Measurements from ENCODE around the gene WDR5B.
"Not testable (repeated sequence)": the region's sequence is repeated elsewhere in the genome, so short reads cannot be mapped to it uniquely, and the experiment has no call there.

WDR5B gene

DNA sequence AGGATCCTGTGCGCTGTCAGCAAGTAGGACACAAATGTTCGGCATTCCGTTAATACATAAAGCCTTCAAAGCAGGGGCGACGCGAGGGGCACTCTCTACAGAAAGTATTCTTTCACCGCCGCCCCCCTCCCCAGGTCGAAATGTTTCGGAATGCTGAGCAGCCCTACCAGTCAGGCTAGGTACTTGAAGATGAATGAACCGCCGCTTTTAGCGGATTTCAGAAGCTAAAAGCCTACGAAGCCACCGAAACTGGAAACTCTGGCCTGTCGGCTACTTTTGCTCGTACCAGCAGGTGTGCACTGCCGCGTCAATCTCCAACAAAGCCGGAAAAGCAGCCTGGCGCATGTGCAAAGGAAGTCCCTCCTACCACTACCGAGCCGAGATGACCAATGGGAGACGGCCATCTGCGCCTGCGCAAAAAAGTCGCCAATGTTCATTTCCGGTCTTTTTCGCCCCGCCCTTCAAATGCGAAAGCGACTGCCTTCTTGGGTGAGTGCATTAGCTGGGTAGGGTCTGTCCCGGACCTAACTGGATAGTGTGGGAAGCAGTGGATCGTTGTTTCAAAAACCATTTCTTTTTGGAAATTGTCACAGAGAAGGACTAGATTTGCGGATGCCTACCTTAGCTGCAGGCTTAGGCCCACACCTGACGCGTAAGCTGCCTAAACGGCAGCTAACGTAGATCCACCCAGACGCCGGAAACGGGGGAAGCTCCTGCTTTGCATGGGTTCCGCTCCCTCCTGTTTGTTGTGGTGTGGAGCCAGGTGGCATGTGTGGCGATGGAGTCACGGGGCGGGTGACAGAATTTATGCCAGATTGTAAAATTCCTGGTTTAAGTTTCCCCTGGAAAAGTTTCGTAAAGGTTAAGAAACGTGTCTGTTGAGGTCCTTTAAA lies at the start of gene WDR5B:
WDR5B (minus strand) TSS at position 301 of the 893 bp plus-strand sequence. CDS start 534 bp downstream, outside the sequence.
- DNase-seq: no peak

DNA sequence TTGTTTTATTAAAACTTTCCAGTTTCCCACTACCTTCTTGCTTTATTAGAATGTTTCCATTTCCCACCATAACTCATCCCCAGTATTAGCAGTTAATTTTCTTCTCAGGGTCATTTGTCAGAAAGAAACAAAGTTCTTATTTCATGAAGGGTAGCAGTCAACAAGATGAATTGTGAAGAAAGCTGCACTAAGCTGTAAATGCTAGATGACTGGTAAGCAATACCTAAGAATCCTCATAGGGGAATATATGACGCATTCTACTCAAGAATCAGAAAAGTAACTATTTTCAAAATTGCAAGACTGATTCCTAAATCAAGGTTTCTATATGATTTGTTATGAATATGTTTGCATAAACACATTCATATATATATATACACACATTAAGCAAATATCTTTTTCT lies 48.8 kb upstream of the WDR5B start:
- no peak for DNase-seq

DNA sequence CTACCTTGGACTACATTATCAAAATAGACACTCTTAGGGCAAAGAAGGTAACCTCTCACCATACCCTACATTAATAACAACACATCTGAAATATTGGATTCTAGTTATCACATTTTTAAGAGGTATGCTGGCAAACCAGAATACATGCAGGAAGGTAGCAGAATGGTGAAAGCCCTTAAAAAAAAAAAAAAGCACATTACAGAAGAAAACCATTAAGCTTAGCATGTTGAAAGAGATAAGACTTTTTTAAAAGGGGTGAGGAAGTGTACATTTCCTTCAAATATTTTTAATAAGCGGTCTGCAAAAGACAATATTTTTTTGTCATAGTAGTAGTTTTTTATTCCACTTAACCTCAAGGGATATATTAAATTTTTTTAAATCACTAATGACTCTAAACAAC lies 46.5 kb upstream of the WDR5B start:
- no peak for DNase-seq

DNA sequence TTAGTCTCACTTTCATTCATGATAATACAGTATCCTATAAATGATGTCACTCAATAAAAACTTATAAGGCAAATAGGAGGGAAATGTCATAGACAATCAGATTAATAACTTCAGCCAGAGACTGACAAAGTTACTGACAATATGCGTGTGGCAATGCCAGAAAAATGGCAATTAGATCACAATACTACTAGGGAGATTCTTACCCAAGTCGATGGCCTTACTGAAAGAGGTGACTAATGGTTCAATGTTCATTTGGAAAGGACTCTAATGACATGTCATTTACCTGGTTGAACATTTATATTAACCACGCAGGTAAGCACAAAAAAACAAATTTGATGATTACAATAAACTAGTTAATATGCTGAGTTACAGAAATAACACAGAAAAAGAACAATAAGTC lies 45.9 kb upstream of the WDR5B start:
- no peak for DNase-seq

DNA sequence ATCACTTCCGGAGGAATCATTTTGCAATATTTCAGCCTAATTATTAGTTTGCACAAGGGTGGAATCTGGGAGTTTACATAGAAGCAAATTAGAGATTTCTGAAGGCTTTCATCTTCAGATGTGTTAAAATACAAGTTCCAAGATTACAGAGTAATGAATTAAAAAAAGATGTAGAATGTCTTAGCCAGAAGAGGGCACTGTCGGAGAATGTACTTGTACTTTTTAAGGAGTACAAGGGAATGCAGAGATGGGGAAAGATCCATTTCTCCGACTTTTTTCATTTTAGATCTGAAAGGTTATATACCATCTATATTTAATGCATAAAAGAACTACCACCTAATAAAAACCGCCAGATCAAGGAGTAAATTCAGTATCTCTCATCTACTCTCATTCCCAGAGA lies 43.1 kb upstream of the WDR5B start:
- no peak for DNase-seq

DNA sequence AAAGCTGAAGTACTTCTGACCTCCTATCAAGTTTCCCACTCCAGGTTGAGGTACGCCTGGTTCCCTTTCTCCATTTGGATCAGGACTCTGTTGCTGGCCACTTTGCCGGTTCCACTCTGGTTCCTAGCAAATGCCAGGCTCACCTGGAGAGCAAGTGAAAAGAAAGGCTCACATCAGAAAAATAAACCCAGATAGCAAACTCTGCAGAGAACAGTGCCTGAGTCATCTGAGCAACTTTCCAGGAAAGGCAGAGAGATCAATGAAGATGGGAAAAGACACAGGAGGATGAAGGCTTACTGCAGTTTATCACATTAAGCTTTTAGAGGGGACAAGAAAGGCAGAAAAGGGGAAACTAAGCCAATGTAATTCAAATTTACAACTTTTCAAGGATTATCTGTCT lies 41.8 kb upstream of the WDR5B start:
- no peak for DNase-seq

DNA sequence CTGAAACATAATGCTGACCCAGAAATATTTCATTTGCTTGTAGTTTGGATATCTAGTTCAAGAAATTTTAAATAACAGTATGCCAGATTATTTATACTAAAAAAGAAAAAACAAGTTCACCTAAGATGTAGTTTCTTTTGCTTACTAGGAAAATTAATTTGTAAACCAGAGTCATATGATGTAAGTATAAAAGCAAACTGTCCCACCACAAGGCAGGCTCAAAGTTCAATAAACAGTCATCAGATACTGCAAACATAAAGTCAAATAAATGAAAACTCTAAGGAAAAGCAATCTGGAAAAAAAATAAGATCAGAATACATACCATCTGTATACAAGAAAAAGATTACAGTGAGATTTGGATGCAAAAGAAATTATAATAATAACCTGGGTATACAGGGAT lies 40.2 kb upstream of the WDR5B start:
- DNase-seq: no peak

DNA sequence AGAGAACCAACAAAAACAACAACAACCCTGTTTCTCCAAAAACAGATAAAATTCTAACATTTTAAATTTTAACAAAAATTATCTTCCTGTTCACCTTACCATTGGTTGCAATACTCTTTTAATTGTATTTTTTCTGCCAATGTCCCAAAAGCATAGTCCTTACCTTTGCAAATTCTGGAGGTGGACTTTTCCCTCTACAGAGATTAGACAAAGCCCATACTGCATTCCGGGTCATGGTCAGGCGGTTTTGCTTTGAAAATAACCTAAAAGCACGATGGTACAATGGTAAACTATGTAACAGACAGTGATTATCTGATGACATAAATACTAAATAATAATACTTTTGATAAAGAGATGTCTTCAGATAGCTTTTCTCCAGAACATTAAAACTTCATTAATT lies 35.5 kb upstream of the WDR5B start:
- DNase-seq: no peak

DNA sequence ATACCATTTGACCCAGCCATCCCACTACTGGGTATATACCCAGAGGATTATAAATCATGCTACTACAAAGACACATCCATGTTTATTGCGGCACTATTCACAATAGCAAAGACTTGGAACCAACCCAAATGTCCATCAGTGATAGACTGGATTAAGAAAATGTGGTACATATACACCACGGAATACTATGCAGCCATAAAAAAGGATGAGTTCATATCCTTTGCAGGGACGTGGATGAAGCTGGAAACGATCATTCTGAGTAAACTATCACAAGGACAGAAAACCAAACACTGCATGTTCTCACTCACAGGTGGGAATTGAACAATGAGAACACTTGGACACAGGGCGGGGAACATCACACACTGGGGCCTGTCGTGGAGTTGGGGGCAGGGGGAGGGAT lies 32.4 kb upstream of the WDR5B start:
- DNase-seq: not testable (repeated sequence)

DNA sequence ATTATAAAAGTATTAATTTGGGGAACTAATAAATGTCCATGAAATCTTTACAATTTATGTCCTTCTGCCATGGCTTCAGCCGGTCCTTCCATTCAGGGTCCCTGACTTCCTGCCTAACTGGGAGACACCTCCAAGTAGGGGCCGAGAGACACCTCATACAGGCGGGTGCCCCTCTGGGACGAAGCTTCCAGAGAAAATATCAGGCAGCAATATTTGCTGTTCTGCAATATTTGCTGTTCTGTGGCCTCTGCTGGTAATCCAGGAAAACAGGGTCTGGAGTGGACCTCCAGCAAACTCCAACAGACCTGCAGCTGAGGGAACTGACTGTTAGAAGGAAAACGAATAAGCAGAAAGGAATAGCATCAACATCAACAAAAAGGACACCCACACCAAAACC lies 28.6 kb upstream of the WDR5B start:
- not testable (repeated sequence) for DNase-seq

DNA sequence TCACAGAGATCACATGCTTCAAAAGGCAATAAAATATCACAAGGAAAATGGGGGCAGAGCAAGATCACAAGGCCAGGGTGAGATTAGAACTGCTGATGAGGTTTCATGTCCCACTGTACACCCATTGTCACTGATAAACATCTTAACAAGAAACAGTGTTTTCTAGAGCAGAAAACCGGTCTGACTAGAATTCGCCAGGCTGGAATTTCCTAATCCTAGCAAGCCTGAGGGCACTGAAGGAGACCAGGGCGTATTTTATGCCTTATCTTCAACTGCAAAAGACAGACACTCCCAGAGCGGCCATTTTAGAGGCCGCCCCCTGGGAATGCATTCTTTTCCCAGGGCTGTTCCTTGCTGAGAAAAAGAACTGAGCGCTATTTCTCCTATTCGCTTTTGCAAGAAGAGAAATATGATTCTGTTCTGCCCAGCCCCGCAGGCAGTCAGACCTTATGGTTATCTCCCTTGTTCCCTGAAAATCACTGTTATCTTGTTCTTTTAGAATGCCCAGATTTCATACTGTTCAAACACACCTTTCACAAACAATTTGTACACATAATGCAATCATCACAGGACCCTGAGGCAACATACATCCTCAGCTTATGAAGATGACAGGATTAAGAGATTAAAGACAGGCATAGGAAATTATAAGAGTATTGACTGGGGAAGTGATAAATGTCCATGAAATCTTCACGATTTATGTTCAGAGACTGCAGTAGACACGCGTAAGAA lies 28.1 kb upstream of the WDR5B start:
- DNase-seq: not testable (repeated sequence)

DNA sequence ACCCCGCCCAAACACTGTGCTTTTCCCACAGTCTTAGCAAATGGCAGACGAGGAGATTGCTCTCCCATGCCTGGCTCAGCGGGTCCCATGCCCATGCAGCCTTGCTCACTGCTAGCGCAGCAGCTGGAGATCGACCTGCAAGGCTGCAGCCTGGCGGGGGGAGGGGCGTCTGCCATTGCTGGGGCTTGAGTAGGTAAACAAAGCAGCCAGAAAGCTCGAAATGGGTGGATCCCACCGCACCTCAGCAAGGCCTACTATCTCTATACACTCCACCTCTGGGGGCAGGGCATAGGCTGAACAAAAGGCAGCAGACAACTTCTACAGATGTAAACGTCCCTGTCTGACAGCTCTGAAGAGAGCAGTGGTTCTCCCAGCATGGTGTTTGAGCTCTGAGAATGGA lies 27.2 kb upstream of the WDR5B start:
- no peak for DNase-seq

DNA sequence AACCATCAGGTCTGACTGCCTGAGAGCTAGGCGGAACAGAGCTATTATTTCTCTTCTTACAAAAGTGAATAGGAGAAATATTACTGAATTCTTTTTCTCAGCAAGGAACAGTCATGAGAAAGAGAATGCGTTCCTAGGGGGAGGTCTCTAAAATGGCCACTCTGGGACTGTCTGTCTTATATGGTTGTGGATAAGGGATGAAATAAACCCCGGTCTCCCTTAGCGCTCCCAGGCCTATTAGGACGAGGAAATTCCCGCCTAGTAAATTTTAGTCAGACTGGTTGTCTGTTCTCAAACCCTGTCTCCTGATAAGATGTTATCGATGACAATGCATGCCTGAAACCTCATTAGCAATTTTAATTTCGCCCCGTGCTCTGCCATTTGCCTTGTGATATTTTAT lies 20.1 kb upstream of the WDR5B start:
- DNase-seq: no peak

DNA sequence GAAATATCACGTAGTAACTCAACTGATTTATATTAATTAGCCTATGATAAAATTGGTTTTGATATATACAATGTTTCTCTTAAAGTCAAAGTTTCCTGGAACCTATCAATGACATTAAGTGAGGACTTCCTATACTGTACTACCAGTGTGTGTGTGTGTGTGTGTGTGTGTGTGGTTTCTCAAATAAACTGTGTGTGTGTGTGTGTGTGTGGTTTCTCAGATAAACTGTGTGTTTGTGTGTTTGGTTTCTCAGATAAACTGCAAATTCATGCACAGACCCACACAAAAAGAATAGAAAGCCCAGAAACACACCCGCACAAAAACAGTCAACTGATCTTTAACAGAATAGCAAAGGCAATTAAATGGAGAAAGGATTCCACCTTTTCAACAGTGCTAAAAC lies 14.5 kb upstream of the WDR5B start:
- no peak for DNase-seq

DNA sequence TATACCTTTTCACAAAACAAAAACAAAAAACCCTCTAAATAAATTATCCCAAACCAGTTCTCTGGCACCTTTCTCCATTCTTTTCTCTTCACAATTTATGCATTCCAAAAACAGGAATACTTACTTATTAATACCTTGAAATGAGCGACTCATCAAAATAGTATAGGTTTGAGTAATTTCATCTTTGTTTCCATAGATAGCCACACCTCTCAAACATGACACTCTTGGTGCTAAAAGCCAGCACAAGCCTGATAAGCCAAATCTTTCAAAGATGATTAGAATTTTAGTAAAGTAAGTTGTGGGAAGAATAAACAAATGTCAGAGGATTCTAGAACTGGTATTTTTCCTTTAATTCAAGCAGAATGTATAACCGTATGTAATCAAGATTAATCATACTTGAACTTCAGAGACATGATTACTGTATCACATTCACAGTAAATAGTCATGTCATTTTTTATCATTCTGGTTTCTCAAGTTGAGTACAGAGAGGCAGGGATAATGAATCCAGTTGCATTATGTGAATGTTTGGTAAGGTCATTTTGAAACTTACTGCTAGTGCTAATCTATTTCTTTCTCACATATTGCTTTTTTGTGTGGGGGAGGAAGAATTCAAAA lies 12.1 kb upstream of the WDR5B start:
- DNase-seq: no peak

DNA sequence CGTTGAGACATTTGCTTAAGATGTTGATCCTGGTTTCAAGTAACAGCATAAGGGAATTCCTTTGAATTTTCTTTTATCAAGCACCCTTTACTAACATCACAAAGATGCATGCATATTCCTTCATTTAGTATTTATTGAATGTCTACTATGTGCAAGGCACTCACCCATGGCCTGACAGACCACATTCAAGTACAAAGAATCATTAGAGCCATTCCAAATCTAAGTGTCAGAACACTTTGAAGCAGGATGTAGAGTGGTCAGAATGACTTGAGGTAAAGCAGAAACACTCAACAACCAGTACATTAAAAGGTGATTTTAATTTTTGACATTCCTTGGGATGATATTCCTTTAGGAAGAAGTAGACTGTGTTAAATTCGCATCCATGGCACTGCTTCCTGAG lies 6.0 kb upstream of the WDR5B start:
- no peak for DNase-seq

DNA sequence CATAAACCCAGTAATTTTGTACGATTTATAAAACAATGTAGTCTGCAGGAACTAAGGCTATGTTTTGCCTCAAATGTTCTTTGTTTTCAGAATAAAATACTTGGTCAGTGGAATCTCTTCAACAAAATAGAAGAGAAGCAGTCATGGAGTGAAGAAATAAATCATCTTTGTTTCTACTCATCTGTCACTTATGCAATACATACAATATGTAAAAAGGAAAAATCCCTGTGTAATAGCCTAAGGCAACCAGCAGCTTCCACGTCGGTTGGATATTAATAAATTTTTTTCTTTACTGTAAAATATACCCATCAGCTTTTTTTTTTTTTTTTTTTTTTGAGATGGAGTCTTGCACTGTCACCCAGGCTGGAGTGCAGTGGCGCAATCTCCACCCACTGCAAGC lies 5.2 kb upstream of the WDR5B start:
- no peak for DNase-seq

DNA sequence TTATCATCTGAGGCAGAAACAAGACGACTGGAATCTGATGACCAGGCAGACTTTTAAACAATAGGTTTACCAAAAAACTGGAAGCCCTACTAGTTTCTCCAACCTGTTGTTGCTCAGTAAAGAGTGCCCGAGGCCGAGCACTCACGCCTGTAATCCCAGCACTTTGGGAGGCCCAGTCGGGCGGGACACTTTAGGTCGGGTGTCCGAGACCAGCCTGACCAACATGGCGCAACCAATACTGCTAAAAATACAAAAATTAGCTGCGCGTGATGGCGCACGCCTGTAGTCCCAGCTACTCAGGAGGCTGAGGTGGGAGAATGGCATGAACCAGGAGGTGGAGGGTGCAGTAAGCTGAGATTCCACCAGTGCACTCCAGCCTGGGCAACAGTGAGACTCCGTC lies 1.1 kb upstream of the WDR5B start:
- DNase-seq: no peak

DNA sequence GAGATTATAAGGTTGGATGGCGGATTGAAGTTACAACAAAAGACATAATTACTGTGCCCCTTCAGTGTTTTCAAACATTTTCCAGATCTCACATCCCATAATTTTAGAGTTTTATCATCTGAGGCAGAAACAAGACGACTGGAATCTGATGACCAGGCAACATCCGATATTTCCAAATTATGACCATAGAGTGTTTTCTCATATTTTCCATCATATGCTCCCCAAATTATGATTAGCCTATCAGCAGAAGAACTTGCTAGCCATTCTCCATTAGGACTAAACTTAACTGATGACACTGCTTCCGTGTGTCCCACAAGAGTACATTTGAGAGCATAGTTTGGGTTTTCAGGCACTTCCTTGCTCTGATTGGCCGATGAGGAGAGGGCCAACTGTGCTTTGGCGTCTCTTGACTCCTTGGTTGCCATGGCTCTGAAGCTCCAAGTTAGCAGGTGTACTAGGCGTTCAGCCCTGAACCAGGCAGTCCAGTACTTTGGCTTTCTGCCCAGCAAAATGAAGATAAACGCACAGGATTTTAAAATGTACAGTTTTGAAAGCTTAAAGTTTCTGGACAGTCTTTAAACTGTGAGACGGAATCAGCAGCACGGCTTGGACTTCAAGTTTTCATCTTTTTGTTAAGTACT lies 638 bp downstream of the WDR5B start:
- DNase-seq: no peak

DNA sequence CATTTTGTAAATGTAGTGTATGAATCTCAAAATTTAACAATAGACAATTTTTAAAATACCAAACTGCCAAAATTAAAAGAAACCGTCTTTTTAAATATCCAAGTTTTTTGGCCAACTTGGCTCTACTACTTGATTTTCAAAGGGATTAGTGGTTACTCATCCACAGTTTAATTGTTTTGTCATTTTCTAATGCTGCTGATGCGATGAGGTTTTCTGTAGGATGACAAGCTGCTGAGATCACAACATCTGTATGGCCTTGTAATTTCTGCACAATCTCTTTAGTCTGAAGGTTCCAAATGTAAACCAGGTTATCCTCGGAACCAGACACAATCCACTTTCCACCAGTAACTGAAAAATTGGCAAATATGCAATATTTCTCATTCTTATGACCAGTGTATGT lies 1.5 kb downstream of the WDR5B start:
- DNase-seq: no peak

DNA sequence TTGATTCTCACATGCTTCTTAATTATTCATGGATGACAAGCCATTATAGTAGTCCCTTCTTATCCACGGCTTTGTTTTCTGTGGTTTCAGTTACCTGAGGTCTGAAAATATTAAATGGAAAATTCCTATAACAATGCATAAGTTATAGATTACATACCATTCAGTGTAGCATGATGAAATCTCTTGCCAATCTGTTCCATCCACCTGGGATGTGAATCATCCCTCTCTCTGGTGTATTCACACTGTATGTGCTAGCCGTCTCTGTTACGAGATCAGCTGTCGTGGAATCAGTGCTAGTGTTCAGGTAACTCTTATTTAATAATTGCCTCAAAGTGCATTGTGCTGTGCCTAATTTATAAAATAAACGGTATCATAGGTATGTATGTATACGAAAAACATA lies 5.2 kb downstream of the WDR5B start:
- DNase-seq: no peak

DNA sequence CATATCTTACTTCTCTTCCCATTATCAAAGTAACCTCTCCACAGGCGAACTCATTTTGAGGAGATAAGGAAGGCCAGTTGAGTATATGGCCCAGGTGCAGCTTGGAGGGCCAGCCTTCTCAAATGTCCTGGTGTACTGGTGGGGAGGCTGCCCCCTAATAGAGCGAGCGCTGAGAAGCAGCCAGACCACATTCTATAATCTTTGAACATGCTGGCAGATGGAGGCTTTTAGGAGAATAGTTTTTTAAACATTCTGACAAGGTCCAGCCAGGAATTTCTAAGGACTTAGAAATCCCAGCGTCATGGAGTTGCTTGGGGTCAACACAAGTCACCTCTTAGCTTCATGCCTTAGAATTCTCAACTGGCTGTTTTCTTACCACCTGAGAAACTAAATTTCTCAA lies 5.8 kb downstream of the WDR5B start:
- DNase-seq: no peak

DNA sequence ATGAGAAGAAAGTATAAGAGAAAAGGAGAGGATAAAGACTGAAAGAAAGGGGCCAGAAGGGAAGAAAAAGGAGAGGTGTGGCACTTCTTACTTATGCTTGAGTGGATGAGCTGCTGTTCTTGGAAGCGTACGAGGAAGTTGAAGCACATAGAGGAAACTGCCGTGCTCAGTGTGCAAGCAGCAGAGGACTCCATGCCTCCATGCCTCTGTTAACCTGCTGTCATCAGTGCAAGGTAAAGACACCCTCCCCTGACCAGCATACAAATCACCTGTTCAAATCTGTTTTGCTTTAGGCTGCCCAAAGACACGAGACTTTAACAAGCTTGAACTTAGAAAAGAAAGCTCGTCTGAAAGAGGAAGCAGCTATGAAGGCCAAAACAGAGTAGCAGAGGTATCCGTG lies 6.4 kb downstream of the WDR5B start:
- DNase-seq: peak; percentile 30

DNA sequence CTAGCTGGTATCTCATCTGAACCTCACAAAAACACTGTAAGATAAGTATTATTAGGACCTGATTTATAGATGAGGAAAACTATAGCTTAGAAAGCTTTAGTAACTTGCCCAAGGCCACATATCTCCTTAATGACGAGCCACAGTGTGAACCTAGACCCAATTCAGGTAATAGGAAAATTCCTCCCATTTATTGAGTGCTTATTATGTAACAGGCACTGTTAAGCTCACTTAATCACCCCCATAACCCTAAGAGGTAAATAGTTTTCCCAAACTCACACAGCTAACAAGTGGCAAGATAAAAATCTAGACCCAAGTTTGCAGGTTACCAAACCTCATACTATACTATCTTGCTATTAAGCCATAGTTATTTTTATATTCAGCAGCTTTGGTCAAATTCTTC lies 7.9 kb downstream of the WDR5B start:
- no peak for DNase-seq

Data from GF-D8 (cell line).